ENCODE results near the gene GABBR2.

Gene GABBR2

GRCh38 chr9:98730871-98731270, 22.1 kb upstream of the GABBR2 start:
- TF ChIP-seq CTCF (conservative IDR thresholded peaks at IDR 0.05), result no peak
- no peak for TF ChIP-seq ZFX (IDR thresholded peaks at IDR 0.05)
- no peak overlapping the region for H3K27ac ChIP-seq

- no peak overlapping the region for H3K27ac ChIP-seq
- TF ChIP-seq ZFX (IDR thresholded peaks at IDR 0.05) (no peak), CTCF (conservative IDR thresholded peaks at IDR 0.05) (no peak)
Observed at GRCh38 chr9:98728500-98728899, 19.8 kb upstream of the GABBR2 start.

GRCh38 chr9:98727428-98727827, 18.7 kb upstream of the GABBR2 start:
- H3K27ac ChIP-seq, result no peak overlapping the region
- no peak for TF ChIP-seq ZFX (IDR thresholded peaks at IDR 0.05)
- no peak for TF ChIP-seq CTCF (conservative IDR thresholded peaks at IDR 0.05)

GRCh38 chr9:98726735-98727134, 18.0 kb upstream of the GABBR2 start:
- no peak overlapping the region for H3K27ac ChIP-seq
- TF ChIP-seq ZFX (IDR thresholded peaks at IDR 0.05) (no peak), CTCF (conservative IDR thresholded peaks at IDR 0.05) (no peak)

GRCh38 chr9:98724810-98725530, 16.2 kb upstream of the GABBR2 start:
- TF ChIP-seq CTCF (conservative IDR thresholded peaks at IDR 0.05), result no peak
- no peak for TF ChIP-seq ZFX (IDR thresholded peaks at IDR 0.05)

GRCh38 chr9:98721643-98722042, 12.9 kb upstream of the GABBR2 start:
- no peak overlapping the region for H3K27ac ChIP-seq
- no peak for TF ChIP-seq CTCF (conservative IDR thresholded peaks at IDR 0.05)
- no peak for TF ChIP-seq ZFX (IDR thresholded peaks at IDR 0.05)

More at GRCh38 chr9:98724810-98725530, 16.2 kb upstream of the GABBR2 start:
- no peak overlapping the region for H3K27ac ChIP-seq

GRCh38 chr9:98720402-98720801, 11.7 kb upstream of the GABBR2 start:
- no peak overlapping the region for H3K27ac ChIP-seq
- no peak for TF ChIP-seq ZFX (IDR thresholded peaks at IDR 0.05)
- no peak for TF ChIP-seq CTCF (conservative IDR thresholded peaks at IDR 0.05)
